SU-DHL-6 (cell line): ENCODE data around the gene GSK3B.

ENCODE experiments used
- EZH2phosphoT487 ChIP-seq: fragments of 200-600 bp; sonication (generic), shearing (Covaris generic); conservative IDR thresholded peaks from 2 replicates; pipeline ENCODE4 v1.6.1; 2018; ENCODE audit warnings: mild to moderate bottlenecking, antibody characterized with exemption, low read length, moderate library complexity, mixed read lengths
- TF ChIP-seq, protein P1 (sequence below): fragments of 200-600 bp; sonication (generic); IDR thresholded peaks from one replicate; pipeline ENCODE4 v1.5.1; 2017; ENCODE audit warnings: antibody characterized with exemption, mild to moderate bottlenecking, low read length, moderate library complexity; ENCODE audit not compliant: insufficient read depth, poor library complexity, severe bottlenecking

DNA sequence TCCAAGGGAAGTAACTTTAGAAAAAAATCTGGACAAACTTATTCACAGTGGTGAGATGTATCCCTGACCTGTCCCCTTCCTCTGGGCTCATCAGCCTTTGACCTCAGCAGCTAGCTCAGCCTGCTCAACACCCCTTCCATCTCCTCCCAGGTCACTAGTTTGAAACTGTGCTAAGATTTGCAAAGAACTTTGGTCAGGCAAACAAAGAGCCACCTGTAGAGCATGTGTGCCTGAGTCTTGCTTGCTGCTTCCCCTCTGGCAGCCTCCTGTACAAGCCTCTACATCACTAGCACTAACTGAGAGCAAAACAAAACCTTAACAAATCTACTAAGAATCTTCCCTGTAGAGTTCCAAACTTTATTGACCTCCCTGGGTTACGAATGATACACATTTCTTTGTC is 268.4 kb downstream of the GSK3B start:
- TF ChIP-seq, protein P1, sequence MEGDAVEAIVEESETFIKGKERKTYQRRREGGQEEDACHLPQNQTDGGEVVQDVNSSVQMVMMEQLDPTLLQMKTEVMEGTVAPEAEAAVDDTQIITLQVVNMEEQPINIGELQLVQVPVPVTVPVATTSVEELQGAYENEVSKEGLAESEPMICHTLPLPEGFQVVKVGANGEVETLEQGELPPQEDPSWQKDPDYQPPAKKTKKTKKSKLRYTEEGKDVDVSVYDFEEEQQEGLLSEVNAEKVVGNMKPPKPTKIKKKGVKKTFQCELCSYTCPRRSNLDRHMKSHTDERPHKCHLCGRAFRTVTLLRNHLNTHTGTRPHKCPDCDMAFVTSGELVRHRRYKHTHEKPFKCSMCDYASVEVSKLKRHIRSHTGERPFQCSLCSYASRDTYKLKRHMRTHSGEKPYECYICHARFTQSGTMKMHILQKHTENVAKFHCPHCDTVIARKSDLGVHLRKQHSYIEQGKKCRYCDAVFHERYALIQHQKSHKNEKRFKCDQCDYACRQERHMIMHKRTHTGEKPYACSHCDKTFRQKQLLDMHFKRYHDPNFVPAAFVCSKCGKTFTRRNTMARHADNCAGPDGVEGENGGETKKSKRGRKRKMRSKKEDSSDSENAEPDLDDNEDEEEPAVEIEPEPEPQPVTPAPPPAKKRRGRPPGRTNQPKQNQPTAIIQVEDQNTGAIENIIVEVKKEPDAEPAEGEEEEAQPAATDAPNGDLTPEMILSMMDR = no peak
- no peak for TF ChIP-seq EZH2phosphoT487
